ENCODE measurements around the gene NRCAM.

DNA sequence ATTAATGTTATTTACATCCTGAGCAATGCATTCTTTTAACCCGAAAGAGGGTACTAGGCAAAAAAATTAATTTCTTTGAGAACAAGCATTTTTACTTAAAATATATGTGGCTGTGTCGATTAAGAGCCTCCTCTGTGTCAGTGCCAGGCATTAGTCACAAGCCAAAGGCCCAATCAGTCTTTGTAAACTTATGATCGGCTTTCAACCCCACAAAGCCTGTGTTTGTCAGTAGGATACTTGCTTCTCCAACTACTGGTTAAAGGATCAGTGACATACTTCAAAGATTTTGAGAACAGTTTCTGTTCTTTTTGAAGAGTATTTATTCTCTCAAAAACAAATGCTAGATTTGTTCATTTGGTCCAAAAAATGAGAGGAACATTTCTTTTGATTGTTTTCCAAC lies 159.3 kb downstream of the NRCAM start:
- no peak for TF ChIP-seq GATA3 (IDR thresholded peaks at IDR 0.05; ENCODE audit: low read depth, low read length)
- no peak for TF ChIP-seq GATA2 (IDR thresholded peaks at IDR 0.05; ENCODE audit: low read depth, low read length)
